ENCODE data around the gene FBXL7. TPM values are rescaled to one million over a fixed set of nuclear protein-coding genes. Genes with fewer than 3 reads are reported as not detected.

FBXL7 gene
- total and polyA plus RNA-seq, 2 donors (not counting 3 experiments of a cell fraction or from before 2014, with no cell fraction given): 23.5 to 32.2 TPM

GRCh38 chr5:15516486-15516885, 16.5 kb downstream of the FBXL7 start:
- Histone ChIP-seq H2AFZ (ENCODE audit: low read depth, low read length) (no peak overlapping the region), H3K79me2 (ENCODE audit: control insufficient read depth, insufficient read depth, low read length) (peaks cover 48% of the 10 kb centered on the region), H3K4me1 (ENCODE audit: control insufficient read depth, extremely low read depth, insufficient read depth, low read length) (peaks cover 2% of the 10 kb centered on the region), H3K4me3 (replicated peaks in 1 of 3; ENCODE audit: insufficient read depth in 1 of 3, low read depth in 1 of 3, low read length in 3 of 3) (no peak overlapping the region), H3K9ac (replicated peaks; ENCODE audit: extremely low read depth, insufficient read depth, low read length) (no peak overlapping the region), H3K9me1 (replicated peaks; ENCODE audit: control insufficient read depth, extremely low read depth, insufficient read depth, low read length) (no peaks in the 10 kb centered on the region), H3K36me3 (ENCODE audit: control insufficient read depth in 2 of 2, extremely low read depth in 1 of 2, insufficient read depth in 2 of 2, low read length in 2 of 2) (peaks cover 0 to 2% of the 10 kb centered on the region in 2 experiments), H3K27me3 (ENCODE audit: control insufficient read depth in 2 of 2, insufficient read depth in 2 of 2, low read length in 2 of 2) (no peaks in the 10 kb centered on the region), H3K9me3 (replicated peaks; ENCODE audit: control insufficient read depth, insufficient read depth, low read length) (no peaks in the 10 kb centered on the region), H3K27ac (ENCODE audit: insufficient read depth, low read depth, low read length) (no peak overlapping the region), H3K4me2 (ENCODE audit: insufficient read depth, low read length) (no peak overlapping the region), H4K20me1 (replicated peaks; ENCODE audit: control insufficient read depth, extremely low read depth, insufficient read depth, low read length) (peaks cover 8% of the 10 kb centered on the region)
- no peak for DNase-seq (ENCODE audit: low read depth, low spot score)
- FAIRE-seq: no peak
- ChIA-PET CTCF (interaction anchor here (1.4 kb wide), 1 partner anchor 15 kb away, joined by 5 read pairs; no protein-coding TSS in a partner anchor), POLR2A (no interaction called here)
- TF ChIP-seq MAX (IDR thresholded peaks at IDR 0.05; ENCODE audit: insufficient read depth, insufficient read length): no peak
- TF ChIP-seq GATA2 (IDR thresholded peaks at IDR 0.05; ENCODE audit: insufficient read depth, insufficient read length, low read depth, low read length): no peak
- dilution Hi-C loops (cut with MboI; ENCODE audit: extremely low pct_ligation_motif_present, low sequenced_read_pairs): no loop called here
- intact Hi-C loops (cut with micrococcal nuclease): no loop called here
- no TSS peak for BruUV-seq (replicated peaks)

- no peaks in the 10 kb centered on the region for H3K9me3 ChIP-seq (replicated peaks; ENCODE audit: control insufficient read depth, insufficient read depth, low read length)
- H3K4me1 ChIP-seq (ENCODE audit: control insufficient read depth, extremely low read depth, insufficient read depth, low read length): no peaks in the 10 kb centered on the region
- no peaks in the 10 kb centered on the region for H3K27me3 ChIP-seq (ENCODE audit: control insufficient read depth in 2 of 2, insufficient read depth in 2 of 2, low read length in 2 of 2)
- FAIRE-seq (no peak), DNase-seq (ENCODE audit: low read depth, low spot score) (no peak)
- ChIA-PET CTCF (interaction anchor here (0.8 kb wide), 1 partner anchor 8 kb away, joined by 3 read pairs; no protein-coding TSS in a partner anchor), POLR2A (no interaction called here)
- peaks cover 8% of the 10 kb centered on the region for H4K20me1 ChIP-seq (replicated peaks; ENCODE audit: control insufficient read depth, extremely low read depth, insufficient read depth, low read length)
- peaks cover 40% of the 10 kb centered on the region for H3K79me2 ChIP-seq (ENCODE audit: control insufficient read depth, insufficient read depth, low read length)
- no peak overlapping the region for H3K27ac ChIP-seq (ENCODE audit: insufficient read depth, low read depth, low read length)
- no peak for TF ChIP-seq MAX (IDR thresholded peaks at IDR 0.05; ENCODE audit: insufficient read depth, insufficient read length)
- TF ChIP-seq POLR2A (IDR thresholded peaks at IDR 0.05; ENCODE audit: low read depth, low read length): no peak
- no peak for TF ChIP-seq GATA2 (IDR thresholded peaks at IDR 0.05; ENCODE audit: insufficient read depth, insufficient read length, low read depth, low read length)
- no peak for TF ChIP-seq JUN (IDR thresholded peaks at IDR 0.05; ENCODE audit: borderline replicate concordance, insufficient read depth, insufficient read length, low read depth)
- no peak for TF ChIP-seq CTCF (IDR thresholded peaks at IDR 0.05; ENCODE audit: extremely low read depth in 1 of 2, insufficient read depth in 1 of 2, low read depth in 1 of 2, low read length in 2 of 2)
- no peak for TF ChIP-seq EZH2 (IDR thresholded peaks at IDR 0.05; ENCODE audit: borderline replicate concordance, low read depth, low read length, severe bottlenecking)
- TF ChIP-seq POLR2AphosphoS5 (IDR thresholded peaks at IDR 0.05; ENCODE audit: insufficient read depth, low read depth, low read length): no peak
- TF ChIP-seq MYC (IDR thresholded peaks at IDR 0.05; ENCODE audit: low read depth, low read length): no peak
- TF ChIP-seq FOS (IDR thresholded peaks at IDR 0.05; ENCODE audit: borderline replicate concordance, insufficient read depth, low read length): no peak
- no peak overlapping the region for H3K9ac ChIP-seq (replicated peaks; ENCODE audit: extremely low read depth, insufficient read depth, low read length)
- dilution Hi-C loops (cut with MboI; ENCODE audit: extremely low pct_ligation_motif_present, low sequenced_read_pairs): no loop called here
- BruUV-seq (replicated peaks): no TSS peak
- intact Hi-C loops (cut with micrococcal nuclease): no loop called here
- no peak overlapping the region for H2AFZ ChIP-seq (ENCODE audit: low read depth, low read length)
- H3K9me1 ChIP-seq (replicated peaks; ENCODE audit: control insufficient read depth, extremely low read depth, insufficient read depth, low read length): no peaks in the 10 kb centered on the region
- H3K4me3 ChIP-seq (replicated peaks in 1 of 3; ENCODE audit: insufficient read depth in 1 of 3, low read depth in 1 of 3, low read length in 3 of 3): no peak overlapping the region
- peaks cover 0 to 2% of the 10 kb centered on the region in 2 experiments for H3K36me3 ChIP-seq (ENCODE audit: control insufficient read depth in 2 of 2, extremely low read depth in 1 of 2, insufficient read depth in 2 of 2, low read length in 2 of 2)
- no peak overlapping the region for H3K4me2 ChIP-seq (ENCODE audit: insufficient read depth, low read length)
These were observed 18.8 kb downstream of the FBXL7 start for GRCh38 chr5:15518786-15519185.

Data from endothelial cell of umbilical vein (primary cell).